ENCODE data around the gene TMEM150A. TPM values are rescaled to one million over a fixed set of nuclear protein-coding genes. Genes with fewer than 3 reads are reported as not detected.

Gene TMEM150A
- total and polyA plus RNA-seq, 2 of the 13 experiments (the other 11 are each of a cell fraction or from before 2014, with no cell fraction given) = 30.1 to 70.4 TPM

- TF ChIP-seq ZNF136 (CRISPR knock-in tag; IDR thresholded peaks at IDR 0.05; ENCODE audit: low read depth) (0 out of 2 replicates have a peak, but pooled peaks have one; percentile 43), MZF1 (CRISPR knock-in tag; IDR thresholded peaks at IDR 0.05; ENCODE audit: borderline replicate concordance) (no peak), NPAS2 (CRISPR knock-in tag; IDR thresholded peaks at IDR 0.05; ENCODE audit: borderline replicate concordance) (no peak), SP1 (IDR thresholded peaks at IDR 0.05) (no peak), SP1 (CRISPR knock-in tag; IDR thresholded peaks at IDR 0.05) (0 out of 2 replicates have a peak, but pooled peaks have one; percentile 29), PCBP2 (optimal IDR thresholded peaks at IDR 0.05; ENCODE audit: low read depth, low read length, poor library complexity, severe bottlenecking) (peak; percentile 27), RXRB (CRISPR knock-in tag; IDR thresholded peaks at IDR 0.05; ENCODE audit: borderline replicate concordance) (peak; percentile 97), TBX3 (IDR thresholded peaks at IDR 0.05; ENCODE audit: borderline replicate concordance) (peak; percentile 86; the same call in 1 of the 2 replicates), KDM4B (CRISPR knock-in tag; IDR thresholded peaks at IDR 0.05) (peak; percentile 35; the same call in 1 of the 2 replicates), KLF13 (CRISPR knock-in tag; IDR thresholded peaks at IDR 0.05) (no peak)
Observed at GRCh38 chr2:85584857-85585780, 17.4 kb downstream of the TMEM150A start (continued).

- H3K27me3 ChIP-seq (ENCODE audit: control insufficient read depth in 1 of 2, insufficient read depth in 2 of 2, low read length in 2 of 2) = no peaks in the 10 kb centered on the region
- peak within 1 kb of the TSS; percentile 64 to 83 (median 65) for H3K4me3 ChIP-seq (replicated peaks in 1 of 3; ENCODE audit: insufficient read depth in 1 of 3, low read depth in 2 of 3, low read length in 3 of 3)
- H3K4me2 ChIP-seq (ENCODE audit: low read depth, low read length) = peak within 1 kb of the TSS; percentile 100
- no peak for FAIRE-seq
- in situ Hi-C loops (cut with HindIII; ENCODE audit: extremely low pct_ligation_motif_present, low pct_unique_long_range_greater_than_20kb) (no loop called here), intact Hi-C loops (cut with micrococcal nuclease; ENCODE audit: unreplicated experiment) (loop anchor here (2.0 kb wide), 2 partner anchors 26 to 32 kb away; partner anchors contain the start of gene USP39)
- no peak within 1 kb of the TSS for H2AFZ ChIP-seq (ENCODE audit: low read length)
- peak within 1 kb of the TSS; percentile 96 for H3K9ac ChIP-seq (ENCODE audit: insufficient read depth, low read depth, low read length)
- BruUV-seq (replicated peaks) = no TSS peak
- peak within 1 kb of the TSS; percentile 99 for H3K27ac ChIP-seq (ENCODE audit: extremely low read length, insufficient read depth, low read length)
- peak; percentile 81 for ATAC-seq
- POLR2A ChIA-PET = interaction anchor here (0.8 to 22.7 kb wide), 14 partner anchors 15 to 259 kb away, joined by 3 to 795 read pairs (median 4); partner anchors contain the start of genes C2orf68, GGCX, MAT2A and RNF181
- CTCF ChIA-PET (ENCODE audit: low intra/inter-chr PET ratio, low total read pairs) = no interaction called here
- peaks cover 1% of the 10 kb centered on the region for H3K79me2 ChIP-seq (ENCODE audit: insufficient read depth, low read length)
- no peaks in the 10 kb centered on the region for H3K9me3 ChIP-seq (ENCODE audit: low read length)
- H3K36me3 ChIP-seq (replicated peaks in 1 of 2; ENCODE audit: control insufficient read depth in 1 of 2, insufficient read depth in 2 of 2, low read length in 2 of 2) = peaks cover 0 to 7% of the 10 kb centered on the region in 2 experiments; a peak in 4 of 5 replicates
- peak; percentile 79 for DNase-seq (ENCODE audit: low spot score)
- H3K4me1 ChIP-seq (ENCODE audit: insufficient read depth, low read length) = peaks cover 80% of the 10 kb centered on the region
- 0% methylated on average over 20 of the region's 52 CpGs for WGBS (ENCODE audit: low lambda C conversion rate)
- no peaks in the 10 kb centered on the region for H4K20me1 ChIP-seq (ENCODE audit: insufficient read depth, low read length)
- TF ChIP-seq ZNF17 (CRISPR knock-in tag; IDR thresholded peaks at IDR 0.05) (no peak), MBD4 (IDR thresholded peaks at IDR 0.05; ENCODE audit: borderline replicate concordance, low read length) (no peak), ZFP37 (CRISPR knock-in tag; IDR thresholded peaks at IDR 0.05; ENCODE audit: borderline replicate concordance) (no peak; the same call in 1 of the 2 replicates), ZNF724P (CRISPR knock-in tag; IDR thresholded peaks at IDR 0.05; ENCODE audit: borderline replicate concordance) (0 out of 2 replicates have a peak, but pooled peaks have one; percentile 64), THAP11 (CRISPR knock-in tag; IDR thresholded peaks at IDR 0.05) (peak; percentile 7; the same call in 1 of the 2 replicates), GTF3A (CRISPR knock-in tag; conservative IDR thresholded peaks at IDR 0.05) (no peak), ZNF263 (CRISPR knock-in tag; IDR thresholded peaks at IDR 0.05) (no peak), GMEB2 (CRISPR knock-in tag; IDR thresholded peaks at IDR 0.05; ENCODE audit: low read depth) (no peak), ZNF710 (CRISPR knock-in tag; IDR thresholded peaks at IDR 0.05; ENCODE audit: borderline replicate concordance) (no peak; the same call in 1 of the 2 replicates), CENPX (CRISPR knock-in tag; IDR thresholded peaks at IDR 0.05) (no peak)
Observed at GRCh38 chr2:85584354-85584856, 18.1 kb downstream of the TMEM150A start, which contains the start of gene VAMP5. Gene VAMP5 (plus strand): TSS chr2:85584431. CDS start chr2:85584491, 60 bp downstream.
